Liver (tissue), 9 donors: ENCODE results near the gene NAMPT. TPM values are rescaled to one million over a fixed set of nuclear protein-coding genes. Genes with fewer than 3 reads are reported as not detected.

Experiments used
- DNase-seq: peaks from one replicate; pipeline ENCODE4 v3.0.0-alpha.2; 2017; ENCODE audit warnings: low spot score
- H3K27ac ChIP-seq, 2 donors: one replicate each; pipeline ENCODE4 v1.7.0; 2013; ENCODE audit warnings: inconsistent platforms in 2 of 2, low read length in 2 of 2, control low read depth in 1 of 2, low read depth in 1 of 2, mild to moderate bottlenecking in 1 of 2
- H3K27me3 ChIP-seq, 4 donors: one replicate each; pipeline versions ENCODE4 v1.6.1 to v1.7.0; 2013; ENCODE audit warnings: low read length in 3 of 4, inconsistent platforms in 1 of 4, mild to moderate bottlenecking in 1 of 4, moderate library complexity in 1 of 4; ENCODE audit not compliant: control insufficient read depth in 4 of 4, insufficient read depth in 4 of 4
- H3K36me3 ChIP-seq, 4 donors: one replicate each; pipeline versions ENCODE4 v1.6.1 to v1.7.0; 2013; ENCODE audit warnings: low read length in 3 of 4, mild to moderate bottlenecking in 3 of 4, low read depth in 1 of 4, moderate library complexity in 1 of 4; ENCODE audit not compliant: control insufficient read depth in 4 of 4, insufficient read depth in 3 of 4
- H3K4me1 ChIP-seq, 4 donors: one replicate each; pipeline versions ENCODE4 v1.6.1 to v1.7.0; 2013; ENCODE audit warnings: low read length in 3 of 4, mild to moderate bottlenecking in 3 of 4, moderate library complexity in 1 of 4; ENCODE audit not compliant: control insufficient read depth in 4 of 4, insufficient read depth in 4 of 4
- H3K4me3 ChIP-seq, 3 donors: one replicate each; pipeline versions ENCODE4 v1.6.1 to v1.7.0; 2013; ENCODE audit warnings: low read length in 3 of 3, control low read depth in 1 of 3, low read depth in 1 of 3, mild to moderate bottlenecking in 1 of 3
- H3K9ac ChIP-seq, 2 donors: one replicate each; pipeline ENCODE4 v1.7.0; 2013; ENCODE audit warnings: low read length in 2 of 2, mild to moderate bottlenecking in 2 of 2, moderate library complexity in 2 of 2, control low read depth in 1 of 2, low read depth in 1 of 2
- H3K9me3 ChIP-seq, 4 donors: one replicate each; pipeline versions ENCODE4 v1.6.1 to v1.7.0; 2013; ENCODE audit warnings: low read length in 3 of 4; ENCODE audit not compliant: control insufficient read depth in 4 of 4
- ATF3 ChIP-seq: IDR thresholded peaks from 2 replicates; pipeline ENCODE4 v1.6.1; 2016; ENCODE audit warnings: antibody characterized with exemption
- CTCF ChIP-seq: fragments of 150-350 bp; IDR thresholded peaks from 2 replicates; pipeline ENCODE4 v1.5.1; 2017; ENCODE audit warnings: improper control_type of control experiment, low read depth, low read length; ENCODE audit not compliant: missing input control
- EGR1 ChIP-seq, 2 donors: IDR thresholded peaks; 2 replicates each; pipeline ENCODE4 v1.6.1; 2016 to 2018; ENCODE audit warnings: antibody characterized with exemption in 2 of 2, low read depth in 2 of 2
- FOXA1 ChIP-seq: IDR thresholded peaks from 2 replicates; pipeline ENCODE4 v1.6.1; 2016; ENCODE audit warnings: antibody characterized with exemption
- GABPA ChIP-seq, 2 donors: IDR thresholded peaks in 1 of 2; conservative IDR thresholded peaks in 1 of 2; 2 replicates each; pipeline ENCODE4 v1.6.1; 2016; ENCODE audit warnings: antibody characterized with exemption in 2 of 2, mild to moderate bottlenecking in 1 of 2, moderate library complexity in 1 of 2
- HNF4A ChIP-seq, 2 donors: conservative IDR thresholded peaks; 2 replicates each; pipeline ENCODE4 v1.6.1; 2016; ENCODE audit warnings: antibody characterized with exemption in 2 of 2, mild to moderate bottlenecking in 2 of 2
- HNF4G ChIP-seq: IDR thresholded peaks from 2 replicates; pipeline ENCODE4 v1.6.1; 2016; ENCODE audit warnings: antibody characterized with exemption
- JUND ChIP-seq, 2 donors: IDR thresholded peaks; 2 replicates each; pipeline ENCODE4 v1.6.1; 2016; ENCODE audit warnings: antibody characterized with exemption in 2 of 2
- MAX ChIP-seq: IDR thresholded peaks from 2 replicates; pipeline ENCODE4 v1.6.1; 2016; ENCODE audit warnings: antibody characterized with exemption
- NR2F2 ChIP-seq: IDR thresholded peaks from 2 replicates; pipeline ENCODE4 v1.6.1; 2016; ENCODE audit warnings: antibody characterized with exemption
- RAD21 ChIP-seq, 2 donors: IDR thresholded peaks; 2 replicates each; pipeline ENCODE4 v1.6.1; 2016; ENCODE audit warnings: antibody characterized with exemption in 2 of 2, mild to moderate bottlenecking in 2 of 2
- REST ChIP-seq: IDR thresholded peaks from 2 replicates; pipeline ENCODE4 v1.6.1; 2016; ENCODE audit warnings: antibody characterized with exemption, mild to moderate bottlenecking
- RXRA ChIP-seq, 2 donors: IDR thresholded peaks; 2 replicates each; pipeline ENCODE4 v1.6.1; 2017 to 2018; ENCODE audit warnings: antibody characterized with exemption in 2 of 2, mild to moderate bottlenecking in 1 of 2
- SP1 ChIP-seq: IDR thresholded peaks from 2 replicates; pipeline ENCODE4 v1.6.1; 2018; ENCODE audit warnings: antibody characterized with exemption, mild to moderate bottlenecking
- TAF1 ChIP-seq: conservative IDR thresholded peaks from 2 replicates; pipeline ENCODE4 v1.6.1; 2016; ENCODE audit warnings: antibody characterized with exemption, mild to moderate bottlenecking
- YY1 ChIP-seq: IDR thresholded peaks from 2 replicates; pipeline ENCODE4 v1.6.1; 2016; ENCODE audit warnings: antibody characterized with exemption, mild to moderate bottlenecking
- WGBS: extraction: QIAGEN DNeasy Blood & Tissue Kit; methylation state at CpG from one replicate; pipeline ENCODE4 v1.1.7; 2013; 5-methylcytosine and 5-hydroxymethylcytosine counted together
- polyA plus RNA-seq, 2 donors: library from polyadenylated mRNA; stranded (reverse) in 1 of 2; unstranded in 1 of 2; fragments of 200-250 nt in 1 of 2; fragments of >200 nt in 1 of 2; fragmentation: Nextera tagmentation in 1 of 2; extraction: Ambion mirVana in 1 of 2; gene quantifications; one replicate each; pipeline versions ENCODE4 v1.2.1 to v1.2.3, GENCODE V29; 2013 to 2015
- total RNA-seq, 2 donors: library from RNA; depleted of rRNA; stranded (reverse); fragments of >200 nt; gene quantifications; one replicate each; pipeline ENCODE4 v1.2.3, GENCODE V29; 2014
- donor health status: healthy.
- donor health status: healthy.
- donor health status: healthy.
- donor health status: healthy.
- donor health status: healthy.

Gene NAMPT
- total and polyA plus RNA-seq, 4 donors: 20.8 to 444 (median 160) TPM

- no peak overlapping the region for H3K4me3 ChIP-seq
- H3K9ac ChIP-seq: no peak overlapping the region
- DNase-seq: no peak
- no peaks in the 10 kb centered on the region for H3K27me3 ChIP-seq
- no peaks in the 10 kb centered on the region for H3K9me3 ChIP-seq
- H3K4me1 ChIP-seq: no peaks in the 10 kb centered on the region
- no peak overlapping the region for H3K27ac ChIP-seq
- 85% methylated on average over 5 of the region's 5 CpGs for WGBS
- TF ChIP-seq JUND (IDR thresholded peaks at IDR 0.05): no peak
- no peak for TF ChIP-seq CTCF
- TF ChIP-seq FOXA1: no peak
- TF ChIP-seq HNF4A (conservative IDR thresholded peaks at IDR 0.05): no peak
- no peak for TF ChIP-seq GABPA (IDR thresholded peaks at IDR 0.05 in 1 of 2, conservative IDR thresholded peaks at IDR 0.05 in 1 of 2)
- H3K36me3 ChIP-seq: no peaks in the 10 kb centered on the region
Measured at GRCh38 chr7:106317971-106318370, 33.2 kb upstream of the NAMPT start.

- DNase-seq: no peak
- no peaks in the 10 kb centered on the region for H3K4me1 ChIP-seq
- H3K27me3 ChIP-seq: no peaks in the 10 kb centered on the region
- no peaks in the 10 kb centered on the region for H3K36me3 ChIP-seq
- H3K9ac ChIP-seq: no peak overlapping the region
- no peaks in the 10 kb centered on the region for H3K9me3 ChIP-seq
- TF ChIP-seq FOXA1 (no peak), JUND (IDR thresholded peaks at IDR 0.05) (no peak), MAX (no peak), HNF4G (no peak), RAD21 (IDR thresholded peaks at IDR 0.05) (no peak), SP1 (no peak), TAF1 (no peak), HNF4A (conservative IDR thresholded peaks at IDR 0.05) (no peak), ATF3 (no peak), YY1 (no peak), REST (no peak), GABPA (IDR thresholded peaks at IDR 0.05 in 1 of 2, conservative IDR thresholded peaks at IDR 0.05 in 1 of 2) (no peak), RXRA (IDR thresholded peaks at IDR 0.05) (no peak), NR2F2 (no peak), EGR1 (IDR thresholded peaks at IDR 0.05; ENCODE audit: low read depth in 2 of 2) (no peak)
- H3K27ac ChIP-seq: no peak overlapping the region
- H3K4me3 ChIP-seq: no peak overlapping the region
Measured at GRCh38 chr7:106316947-106317346, 32.2 kb upstream of the NAMPT start.
